Endothelial cell of umbilical vein (primary cell): ENCODE results near the gene STAU1. TPM values are rescaled to one million over a fixed set of nuclear protein-coding genes. Genes with fewer than 3 reads are reported as not detected.
"Not testable (repeated sequence)": the region's sequence is repeated elsewhere in the genome, so short reads cannot be mapped to it uniquely, and the experiment has no call there.

ENCODE experiments used
- BruUV-seq: library from RNA; stranded (reverse); fragments of 400-500 nt; replicated peaks from 2 replicates; lab custom pipeline; 2021; lab: Mats Ljungman, UMichigan
- CTCF ChIA-PET: fragments of 300-600, 350-600 bp; sonication (Branson Sonifier 250); formaldehyde crosslinking; loops from one replicate; lab custom pipeline; 2021; ENCODE audit warnings: antibody characterized with exemption, inconsistent platforms; lab: Charles Lee
- POLR2A ChIA-PET: fragments of 300-600, 350-600 bp; sonication (Branson Sonifier 250); formaldehyde crosslinking; loops from one replicate; lab custom pipeline; 2021; ENCODE audit warnings: antibody characterized with exemption, inconsistent platforms; lab: Charles Lee
- DNase-seq: peaks from one replicate; pipeline ENCODE4 v3.0.0-alpha.2; 2011; ENCODE audit warnings: low read depth, low spot score
- FAIRE-seq: peaks from 2 replicates; lab custom pipeline; 2011; peaks lifted over from hg19 to GRCh38; lab: Jason Lieb, UNC
- H2AFZ ChIP-seq: 2 replicates; pipeline ENCODE4 v1.6.0; 2012; ENCODE audit warnings: low read depth, low read length, control low read depth, inconsistent platforms
- H3K27ac ChIP-seq: 2 replicates; pipeline ENCODE4 v1.5.1; 2011; ENCODE audit warnings: low read depth, mild to moderate bottlenecking, control low read depth, low read length, moderate library complexity; ENCODE audit not compliant: insufficient read depth
- H3K27me3 ChIP-seq, 2 experiments: 2 replicates each; pipeline versions ENCODE4 v1.6.0 to v1.6.1; 2011; ENCODE audit warnings: low read length in 2 of 2, mixed read lengths in 1 of 2; ENCODE audit not compliant: control insufficient read depth in 2 of 2, insufficient read depth in 2 of 2
- H3K36me3 ChIP-seq, 2 experiments: 2 replicates in 1 of 2; 3 replicates in 1 of 2; pipeline ENCODE4 v1.5.1; 2011; ENCODE audit warnings: low read length in 2 of 2, mild to moderate bottlenecking in 1 of 2, moderate library complexity in 1 of 2; ENCODE audit not compliant: control insufficient read depth in 2 of 2, insufficient read depth in 2 of 2; ENCODE audit errors: extremely low read depth in 1 of 2
- H3K4me1 ChIP-seq: 3 replicates; pipeline ENCODE4 v1.5.1; 2011; ENCODE audit warnings: mild to moderate bottlenecking, low read length; ENCODE audit not compliant: control insufficient read depth, insufficient read depth; ENCODE audit errors: extremely low read depth
- H3K4me2 ChIP-seq: 2 replicates; pipeline ENCODE4 v1.6.1; 2011; ENCODE audit warnings: low read length, control low read depth, mixed read lengths; ENCODE audit not compliant: insufficient read depth
- H3K4me3 ChIP-seq, 3 experiments: fragments of 200-600 bp in 1 of 3; sonication (generic), shearing (Covaris generic) in 1 of 3; replicated peaks in 1 of 3; 2 replicates each; pipeline ENCODE4 v1.5.1; 2011 to 2016; ENCODE audit warnings: control low read depth in 3 of 3, low read length in 3 of 3, mild to moderate bottlenecking in 2 of 3, inconsistent platforms in 1 of 3, low read depth in 1 of 3, moderate library complexity in 1 of 3; ENCODE audit not compliant: insufficient read depth in 1 of 3
- H3K79me2 ChIP-seq: 2 replicates; pipeline ENCODE4 v1.6.0; 2012; ENCODE audit warnings: low read length, inconsistent platforms; ENCODE audit not compliant: control insufficient read depth, insufficient read depth
- H3K9ac ChIP-seq: replicated peaks from 2 replicates; pipeline ENCODE3; 2011; ENCODE audit warnings: low read length, control low read depth; ENCODE audit not compliant: insufficient read depth; ENCODE audit errors: extremely low read depth
- H3K9me1 ChIP-seq: replicated peaks from 3 replicates; pipeline ENCODE4 v1.6.0; 2011; ENCODE audit warnings: mild to moderate bottlenecking, low read length; ENCODE audit not compliant: control insufficient read depth, insufficient read depth; ENCODE audit errors: extremely low read depth
- H3K9me3 ChIP-seq: replicated peaks from 2 replicates; pipeline ENCODE4 v1.5.1; 2012; ENCODE audit warnings: low read length, inconsistent platforms; ENCODE audit not compliant: control insufficient read depth, insufficient read depth
- H4K20me1 ChIP-seq: replicated peaks from 2 replicates; pipeline ENCODE3; 2011; ENCODE audit warnings: mild to moderate bottlenecking, low read length; ENCODE audit not compliant: control insufficient read depth, insufficient read depth; ENCODE audit errors: extremely low read depth
- GATA2 ChIP-seq: IDR thresholded peaks from 2 replicates; pipeline ENCODE4 v1.7.0; 2011; ENCODE audit warnings: low read depth, mild to moderate bottlenecking, moderate library complexity, mixed read lengths, low read length; ENCODE audit not compliant: insufficient read length, insufficient read depth
- JUN ChIP-seq: IDR thresholded peaks from 2 replicates; pipeline ENCODE4 v1.6.1; 2011; ENCODE audit warnings: borderline replicate concordance, low read depth; ENCODE audit not compliant: insufficient read length, insufficient read depth
- MYC ChIP-seq: IDR thresholded peaks from one replicate; pipeline ENCODE4 v1.6.1; 2011; ENCODE audit warnings: mild to moderate bottlenecking, low read depth, low read length
- POLR2A ChIP-seq: IDR thresholded peaks from 2 replicates; pipeline ENCODE4 v1.6.1; 2012; ENCODE audit warnings: low read depth, mild to moderate bottlenecking, control low read depth, low read length
- dilution Hi-C: fragments of 300-500 bp; cut with MboI; formaldehyde crosslinking; loops from one replicate; pipeline ENCODE4 v1.15.0; 2019; ENCODE audit warnings: low sequenced_read_pairs; ENCODE audit not compliant: extremely low pct_ligation_motif_present
- intact Hi-C: fragments of 100-400 bp; cut with micrococcal nuclease; formaldehyde crosslinking; loops from one replicate; pipeline ENCODE4 v1.10.0; 2022
- polyA plus RNA-seq, 4 experiments: library from polyadenylated mRNA; depleted of rRNA in 3 of 4; stranded (reverse) in 3 of 4; unstranded in 1 of 4; fragments of >200 nt; gene quantifications; 2 replicates each; pipeline versions ENCODE4 v1.2.1 to v1.2.3, GENCODE V29; 2011 to 2012; ENCODE audit warnings: missing spikeins in 1 of 4
- total RNA-seq: library from RNA; stranded (reverse); gene quantifications from 2 replicates; pipeline ENCODE4 v1.2.3, GENCODE V29; 2021

STAU1 gene
- total and polyA plus RNA-seq, 2 donors (not counting 3 experiments of a cell fraction or from before 2014, with no cell fraction given), result 53.1 to 98.1 TPM

DNA sequence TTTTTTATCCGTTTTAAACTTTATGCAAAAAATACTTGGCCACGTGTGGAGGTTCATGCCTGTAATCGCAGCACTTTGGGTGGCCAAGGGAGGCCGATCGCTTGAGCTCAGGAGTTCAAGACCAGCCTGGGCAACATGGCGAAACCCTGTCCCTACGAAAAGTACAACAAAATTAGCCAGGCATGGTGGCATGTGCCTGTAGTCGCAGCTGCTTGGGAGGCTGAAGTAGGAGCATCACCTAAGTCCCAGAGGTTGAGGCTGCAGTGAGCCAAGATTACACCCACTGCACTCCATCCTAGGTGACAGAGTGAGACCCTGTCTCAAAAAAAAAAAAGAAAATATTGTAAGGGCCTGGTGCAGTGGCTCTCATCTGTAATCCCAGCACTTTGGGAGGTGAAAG, 97.0 kb downstream of the STAU1 start:
- POLR2A ChIA-PET, result no interaction called here
- Histone ChIP-seq H3K79me2 (peaks cover 3% of the 10 kb centered on the region), H3K4me3 (no peak overlapping the region), H3K4me1 (no peaks in the 10 kb centered on the region), H3K27me3 (no peaks in the 10 kb centered on the region), H4K20me1 (peaks cover 2% of the 10 kb centered on the region), H3K9ac (no peak overlapping the region), H3K9me3 (no peaks in the 10 kb centered on the region), H2AFZ (no peak overlapping the region), H3K9me1 (no peaks in the 10 kb centered on the region), H3K4me2 (no peak overlapping the region), H3K36me3 (peaks cover 15 to 40% of the 10 kb centered on the region in 2 experiments), H3K27ac (no peak overlapping the region)
- CTCF ChIA-PET, result no interaction called here
- dilution Hi-C loops, result no loop called here
- intact Hi-C loops, result no loop called here
- TF ChIP-seq MYC (no peak), JUN (no peak), GATA2 (no peak), POLR2A (no peak)
- no peak for DNase-seq
- no TSS peak for BruUV-seq
- FAIRE-seq, result no peak

DNA sequence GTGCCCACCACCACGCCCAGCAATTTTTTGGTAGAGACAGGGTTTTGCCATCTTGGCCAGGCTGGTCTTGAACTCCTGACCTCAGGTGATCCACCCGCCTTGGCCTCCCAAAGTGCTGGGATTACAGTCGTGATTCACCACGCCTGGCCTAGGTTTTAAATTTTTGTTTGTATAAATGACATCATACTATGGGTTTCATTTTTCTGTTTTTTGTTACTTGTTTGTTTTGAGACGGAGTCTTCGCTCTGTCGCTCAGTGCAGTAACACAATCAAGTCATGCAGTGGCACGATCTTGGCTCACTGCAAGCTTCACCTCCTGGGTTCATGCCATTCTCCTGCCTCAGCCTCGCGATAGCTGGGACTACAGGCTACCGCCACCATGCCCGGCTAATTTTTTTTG, 105.8 kb downstream of the STAU1 start:
- DNase-seq, H3K4me1 ChIP-seq, H3K9me1 ChIP-seq, dilution Hi-C loops, H2AFZ ChIP-seq, H3K4me3 ChIP-seq, H3K9ac ChIP-seq, FAIRE-seq, CTCF ChIA-PET, H3K27ac ChIP-seq, POLR2A ChIA-PET, H4K20me1 ChIP-seq, H3K4me2 ChIP-seq, H3K79me2 ChIP-seq, BruUV-seq, intact Hi-C loops, H3K27me3 ChIP-seq, H3K9me3 ChIP-seq: not testable (repeated sequence)
- H3K36me3 ChIP-seq, result peaks cover 11 to 31% of the 10 kb centered on the region in 2 experiments
